AG04449 (cell line): ENCODE measurements around the gene CACNA1H.

ENCODE experiments used
- CTCF ChIA-PET: fragments of 350-600 bp; formaldehyde crosslinking; extraction: SDS; loops from one replicate; lab custom pipeline; 2021; ENCODE audit warnings: antibody characterized with exemption; lab: Yijun Ruan, JAX
- POLR2A ChIA-PET: fragments of 400-600, 350-600 bp; formaldehyde crosslinking; extraction: SDS; loops from one replicate; lab custom pipeline; 2020; ENCODE audit warnings: antibody characterized with exemption, inconsistent platforms; lab: Yijun Ruan, JAX
- DNase-seq: peaks from one replicate; pipeline ENCODE4 v3.0.0-alpha.2; 2010; ENCODE audit warnings: low read depth, low spot score
- H3K4me3 ChIP-seq: 2 replicates; pipeline ENCODE4 v1.5.1; 2011; ENCODE audit warnings: low read depth, mild to moderate bottlenecking, control low read depth, low read length
- TF ChIP-seq, protein P1 (sequence below): IDR thresholded peaks from one replicate; pipeline ENCODE4 v1.5.1; 2011; ENCODE audit warnings: mild to moderate bottlenecking, moderate library complexity, low read length, control low read depth, inconsistent platforms; ENCODE audit not compliant: insufficient read depth; ENCODE audit errors: missing control alignments

Gene CACNA1H

DNA sequence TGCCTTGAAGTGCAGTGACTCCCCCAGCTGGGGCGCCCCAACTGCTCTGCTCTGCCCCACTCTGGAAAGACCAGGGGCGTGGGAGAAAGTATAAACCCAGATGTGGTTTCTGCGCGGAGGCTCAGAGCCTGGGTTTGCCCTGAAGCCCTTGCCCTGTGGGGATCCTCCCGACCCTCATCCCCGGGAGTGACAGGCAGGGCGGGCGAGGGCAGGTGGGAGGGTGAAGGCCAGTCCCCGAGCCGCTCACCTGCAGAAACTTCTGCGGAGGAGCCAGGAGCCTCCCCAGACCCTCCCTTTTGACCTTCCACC lies 106.8 kb downstream of the CACNA1H start:
- H3K4me3 ChIP-seq = no peak overlapping the region
- TF ChIP-seq, protein P1, sequence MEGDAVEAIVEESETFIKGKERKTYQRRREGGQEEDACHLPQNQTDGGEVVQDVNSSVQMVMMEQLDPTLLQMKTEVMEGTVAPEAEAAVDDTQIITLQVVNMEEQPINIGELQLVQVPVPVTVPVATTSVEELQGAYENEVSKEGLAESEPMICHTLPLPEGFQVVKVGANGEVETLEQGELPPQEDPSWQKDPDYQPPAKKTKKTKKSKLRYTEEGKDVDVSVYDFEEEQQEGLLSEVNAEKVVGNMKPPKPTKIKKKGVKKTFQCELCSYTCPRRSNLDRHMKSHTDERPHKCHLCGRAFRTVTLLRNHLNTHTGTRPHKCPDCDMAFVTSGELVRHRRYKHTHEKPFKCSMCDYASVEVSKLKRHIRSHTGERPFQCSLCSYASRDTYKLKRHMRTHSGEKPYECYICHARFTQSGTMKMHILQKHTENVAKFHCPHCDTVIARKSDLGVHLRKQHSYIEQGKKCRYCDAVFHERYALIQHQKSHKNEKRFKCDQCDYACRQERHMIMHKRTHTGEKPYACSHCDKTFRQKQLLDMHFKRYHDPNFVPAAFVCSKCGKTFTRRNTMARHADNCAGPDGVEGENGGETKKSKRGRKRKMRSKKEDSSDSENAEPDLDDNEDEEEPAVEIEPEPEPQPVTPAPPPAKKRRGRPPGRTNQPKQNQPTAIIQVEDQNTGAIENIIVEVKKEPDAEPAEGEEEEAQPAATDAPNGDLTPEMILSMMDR = no peak
- DNase-seq = no peak
- POLR2A ChIA-PET = no interaction called here
- CTCF ChIA-PET = no interaction called here

DNA sequence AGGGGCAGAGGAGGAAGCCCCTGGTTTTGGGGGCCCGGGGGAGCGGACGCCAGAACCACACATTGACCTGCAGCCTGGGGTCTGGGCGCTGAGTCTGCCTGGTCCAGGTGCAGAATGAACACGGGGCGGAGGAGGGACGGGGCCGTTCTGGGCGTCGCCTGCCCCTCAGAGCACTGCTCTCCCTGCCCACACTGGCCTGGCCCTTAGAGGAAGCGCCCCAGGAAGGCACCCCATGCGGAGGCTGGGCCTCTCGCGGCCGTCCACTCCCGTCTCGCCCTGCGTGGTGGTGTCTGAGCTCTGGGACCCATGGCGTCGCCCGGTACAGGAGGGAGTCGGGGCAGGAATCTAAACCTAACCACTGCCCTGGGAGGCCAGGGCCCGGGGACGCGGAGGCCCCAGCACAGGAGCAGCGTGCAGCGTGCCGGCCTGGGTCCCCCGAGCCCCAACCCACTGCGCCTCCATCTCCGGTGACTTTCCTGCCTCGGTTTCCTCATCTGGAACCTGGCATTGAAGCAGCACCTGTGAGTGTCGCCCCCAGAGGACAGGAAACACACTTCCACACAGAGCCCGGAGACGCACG lies 107.3 kb downstream of the CACNA1H start:
- CTCF ChIA-PET = no interaction called here
- DNase-seq = no peak
- POLR2A ChIA-PET = no interaction called here
- TF ChIP-seq, protein P1 = no peak
- H3K4me3 ChIP-seq = no peak overlapping the region

DNA sequence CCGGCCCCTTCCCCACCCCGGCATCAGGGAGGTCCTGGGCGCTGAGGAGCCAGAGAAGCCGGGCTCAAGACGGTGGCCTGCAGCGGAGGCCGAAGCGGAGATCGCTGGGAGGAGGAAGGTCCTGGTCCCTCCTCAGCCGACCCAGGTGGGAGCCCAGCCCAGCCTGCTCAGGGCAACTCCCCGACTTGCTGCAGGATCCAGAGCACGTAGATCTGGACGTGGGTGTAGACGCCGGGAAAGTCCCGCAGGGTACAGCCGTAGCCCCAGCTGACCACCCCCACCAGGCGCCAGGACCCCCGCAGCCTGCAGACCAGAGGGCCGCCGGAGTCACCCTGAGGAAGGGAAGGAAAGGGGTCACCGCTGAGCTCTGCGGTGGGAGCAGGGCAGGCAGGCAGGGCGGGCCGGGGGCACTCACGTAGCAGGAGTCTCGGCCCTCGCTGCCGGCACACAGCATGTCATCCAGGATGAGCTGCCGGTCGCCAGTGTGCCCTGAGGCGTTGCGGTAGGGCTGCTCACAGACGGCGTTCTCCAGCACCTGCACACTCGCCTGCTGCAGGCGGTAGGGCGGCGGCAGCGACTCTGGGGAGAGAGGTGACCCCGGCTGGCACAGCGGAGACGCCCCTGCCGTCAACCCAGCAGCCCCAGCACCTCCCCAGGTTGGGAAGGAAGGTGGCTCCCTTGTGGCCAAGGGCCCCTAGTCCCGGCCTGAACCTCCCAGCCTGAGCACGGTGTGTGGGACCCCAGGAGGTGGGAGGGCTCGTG lies 108.4 kb downstream of the CACNA1H start:
- DNase-seq = no peak
- TF ChIP-seq, protein P1 = no peak
- no peak overlapping the region for H3K4me3 ChIP-seq
- POLR2A ChIA-PET = no interaction called here
- CTCF ChIA-PET = no interaction called here

DNA sequence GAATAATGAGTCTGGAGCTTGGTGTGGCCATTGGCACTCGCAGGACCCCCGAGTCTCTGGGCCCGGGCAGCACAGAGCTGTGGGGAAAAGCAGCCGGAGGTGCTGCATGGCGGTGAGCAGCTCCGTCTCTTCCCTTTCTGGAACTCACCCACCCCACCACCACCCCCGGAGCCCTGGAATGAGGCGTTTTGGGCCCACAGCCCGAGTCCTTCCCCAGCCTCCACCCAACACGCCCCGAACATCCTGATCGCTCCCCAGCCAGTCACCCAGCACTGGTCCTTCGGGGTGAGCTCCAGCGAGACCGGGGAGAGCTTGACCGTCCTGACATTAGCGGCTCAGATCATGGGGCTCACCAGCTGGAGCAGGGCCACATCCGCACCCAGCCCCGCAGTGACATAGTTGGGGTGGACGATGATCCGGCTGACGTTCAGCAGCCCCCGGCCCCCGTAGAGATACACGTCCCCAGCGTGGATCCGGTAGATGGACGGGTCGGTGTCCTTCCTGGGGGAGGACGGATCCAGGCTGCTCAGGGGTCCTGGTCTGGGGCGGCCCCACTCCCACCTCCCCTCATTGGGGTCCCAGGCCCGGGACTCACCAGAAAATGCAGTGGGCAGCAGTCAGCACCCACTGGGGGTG lies 109.4 kb downstream of the CACNA1H start:
- ChIA-PET CTCF (no interaction called here), POLR2A (no interaction called here)
- no peak for DNase-seq
- H3K4me3 ChIP-seq = no peak overlapping the region
- TF ChIP-seq, protein P1 = no peak

DNA sequence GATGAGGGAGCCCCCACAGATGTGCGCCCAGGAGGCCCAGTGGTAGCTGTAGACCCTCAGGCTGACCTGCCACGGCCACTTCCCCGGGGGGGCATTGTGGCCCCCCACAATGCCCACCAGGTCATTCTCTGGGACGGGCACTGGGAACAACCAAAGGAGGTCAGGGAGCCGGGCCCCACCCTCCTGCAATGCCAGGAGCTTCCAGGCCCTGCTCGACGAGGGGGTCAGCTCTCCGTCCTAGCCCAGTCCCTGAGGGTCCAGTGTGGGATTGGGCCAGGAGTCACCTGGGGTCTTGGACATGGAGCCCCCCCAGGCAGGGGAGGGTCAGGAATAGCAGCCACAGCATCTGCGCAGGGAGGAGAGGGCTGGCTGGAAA lies 109.9 kb downstream of the CACNA1H start:
- no peak overlapping the region for H3K4me3 ChIP-seq
- POLR2A ChIA-PET = no interaction called here
- CTCF ChIA-PET = no interaction called here
- no peak for DNase-seq
- TF ChIP-seq, protein P1 = no peak

DNA sequence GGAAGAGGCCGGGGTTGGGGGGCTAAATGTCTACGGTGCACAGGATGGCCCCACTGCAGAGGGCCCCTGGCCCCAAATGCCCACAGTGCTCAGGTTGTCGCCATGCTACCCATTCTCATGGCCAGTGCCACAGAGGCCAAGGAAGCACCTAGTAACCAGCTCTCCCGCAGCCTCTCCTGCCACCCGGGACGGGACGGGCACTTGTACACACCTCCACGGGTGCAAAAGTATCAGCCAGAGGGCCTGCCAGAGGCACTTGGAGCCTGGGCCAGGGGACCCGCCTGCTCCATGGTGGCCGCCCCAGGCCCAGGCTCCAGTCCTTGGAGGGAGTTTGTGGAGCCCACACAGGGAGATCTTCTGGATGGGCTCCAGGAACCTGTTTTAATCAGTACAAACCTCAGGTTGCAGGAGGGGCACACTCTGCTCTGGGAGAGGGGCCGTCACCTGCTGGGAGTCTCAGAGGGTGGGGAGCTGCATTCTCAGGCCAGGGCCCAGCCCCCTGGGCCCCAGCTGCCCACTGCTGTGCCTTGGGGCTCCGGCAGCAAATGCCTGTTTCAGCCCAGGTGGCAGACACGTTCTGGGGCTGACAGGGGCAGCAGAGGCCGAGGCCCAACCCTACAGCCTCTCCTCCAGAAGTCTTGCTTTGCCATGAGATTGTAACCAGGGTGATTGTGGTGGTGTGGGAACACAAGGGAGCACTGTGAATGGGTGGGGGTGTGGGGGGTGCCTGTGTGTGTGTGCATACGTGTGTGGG lies 110.9 kb downstream of the CACNA1H start:
- no peak overlapping the region for H3K4me3 ChIP-seq
- TF ChIP-seq, protein P1 = no peak
- CTCF ChIA-PET = no interaction called here
- POLR2A ChIA-PET = no interaction called here
- no peak for DNase-seq
